Hepatocyte (in vitro differentiated cells): ENCODE results near the gene PROSER2. TPM values are rescaled to one million over a fixed set of nuclear protein-coding genes. Genes with fewer than 3 reads are reported as not detected.

Experiments used
- DNase-seq: peaks from one replicate; pipeline ENCODE4 v3.0.0-alpha.2; 2016; ENCODE audit warnings: low spot score
- H2AFZ ChIP-seq: fragments of 200-600 bp; sonication (generic); 2 replicates; pipeline ENCODE4 v1.6.0; 2016; ENCODE audit warnings: antibody characterized with exemption, mild to moderate bottlenecking
- H3K27ac ChIP-seq: fragments of 200-600 bp; sonication (generic); 2 replicates; pipeline ENCODE4 v1.5.1; 2016; ENCODE audit warnings: mild to moderate bottlenecking
- H3K27me3 ChIP-seq: fragments of 200-600 bp; sonication (generic); 2 replicates; pipeline ENCODE4 v1.6.1; 2016
- H3K36me3 ChIP-seq: fragments of 200-600 bp; sonication (generic); replicated peaks from 2 replicates; pipeline ENCODE4 v1.5.1; 2016; ENCODE audit warnings: low read depth; ENCODE audit not compliant: insufficient read depth
- H3K4me1 ChIP-seq: fragments of 200-600 bp; sonication (generic); 2 replicates; pipeline ENCODE4 v1.5.1; 2016; ENCODE audit warnings: mild to moderate bottlenecking, moderate library complexity; ENCODE audit not compliant: insufficient read depth
- H3K4me2 ChIP-seq: fragments of 200-600 bp; sonication (generic); 2 replicates; pipeline ENCODE4 v1.6.0; 2016
- H3K4me3 ChIP-seq: fragments of 200-600 bp; sonication (generic); 2 replicates; pipeline ENCODE4 v1.5.1; 2016; ENCODE audit warnings: mild to moderate bottlenecking
- H3K79me2 ChIP-seq: fragments of 200-600 bp; sonication (generic); 2 replicates; pipeline ENCODE4 v1.6.0; 2017; ENCODE audit warnings: mild to moderate bottlenecking
- H3K9me2 ChIP-seq: fragments of 200-600 bp; sonication (generic); replicated peaks from 2 replicates; pipeline ENCODE4 v1.6.0; 2017; ENCODE audit warnings: mild to moderate bottlenecking; ENCODE audit not compliant: insufficient read depth
- H3K9me3 ChIP-seq: fragments of 200-600 bp; sonication (generic); 2 replicates; pipeline ENCODE4 v1.5.1; 2016; ENCODE audit warnings: low read depth, mild to moderate bottlenecking
- H4K20me1 ChIP-seq: fragments of 200-600 bp; sonication (generic); 2 replicates; pipeline ENCODE4 v1.6.0; 2016; ENCODE audit warnings: mild to moderate bottlenecking; ENCODE audit not compliant: insufficient read depth, poor library complexity, severe bottlenecking
- CTCF ChIP-seq: fragments of 200-600 bp; sonication (generic); IDR thresholded peaks from 2 replicates; pipeline ENCODE4 v1.5.1; 2016; ENCODE audit warnings: antibody characterized with exemption, mild to moderate bottlenecking; ENCODE audit not compliant: poor library complexity
- EZH2 ChIP-seq: fragments of 200-600 bp; sonication (generic); IDR thresholded peaks from 2 replicates; pipeline ENCODE4 v1.6.1; 2016; ENCODE audit warnings: antibody characterized with exemption, mild to moderate bottlenecking, borderline replicate concordance
- EZH2phosphoT487 ChIP-seq: fragments of 200-600 bp; sonication (generic); IDR thresholded peaks from one replicate; pipeline ENCODE4 v1.6.1; 2018; ENCODE audit warnings: antibody characterized with exemption, mild to moderate bottlenecking, low read depth, moderate library complexity; ENCODE audit not compliant: unreplicated experiment, severe bottlenecking
- WGBS: methylation state at CpG from one replicate; pipeline ENCODE4 v1.1.6; 2016; ENCODE audit warnings: low lambda C conversion rate; ENCODE audit errors: missing lambda C conversion rate; 5-methylcytosine and 5-hydroxymethylcytosine counted together
- polyA plus RNA-seq: library from polyadenylated mRNA; unstranded; fragments of >200 nt; fragmentation: Nextera tagmentation; extraction: Ambion mirVana; gene quantifications from 2 replicates; pipeline ENCODE4 v1.2.1, GENCODE V29; 2016
- total RNA-seq: library from RNA; depleted of rRNA; stranded (reverse); fragments of >200 nt; gene quantifications from 2 replicates; pipeline ENCODE4 v1.2.3, GENCODE V29; 2014

The PROSER2 gene
- total and polyA plus RNA-seq, 2 experiments from 2014 or later, result 13.3 to 39.9 TPM

GRCh38 chr10:11863353-11864109 lies 40.4 kb downstream of the PROSER2 start:
- no peaks in the 10 kb centered on the region for H3K27me3 ChIP-seq
- TF ChIP-seq EZH2 (no peak), CTCF (no peak), EZH2phosphoT487 (no peak)
- H3K4me2 ChIP-seq, result no peak overlapping the region
- no peaks in the 10 kb centered on the region for H3K9me2 ChIP-seq
- 90% methylated on average over 13 of the region's 13 CpGs for WGBS
- no peaks in the 10 kb centered on the region for H3K4me1 ChIP-seq
- DNase-seq, result no peak
- no peak overlapping the region for H3K4me3 ChIP-seq
- H2AFZ ChIP-seq, result no peak overlapping the region
- peaks cover 5% of the 10 kb centered on the region for H3K79me2 ChIP-seq
- no peaks in the 10 kb centered on the region for H4K20me1 ChIP-seq
- no peak overlapping the region for H3K27ac ChIP-seq
- no peaks in the 10 kb centered on the region for H3K36me3 ChIP-seq
- H3K9me3 ChIP-seq, result no peaks in the 10 kb centered on the region

GRCh38 chr10:11864727-11865126 lies 41.6 kb downstream of the PROSER2 start:
- Histone ChIP-seq H2AFZ (no peak overlapping the region), H3K27me3 (no peaks in the 10 kb centered on the region), H3K4me3 (no peak overlapping the region), H4K20me1 (no peaks in the 10 kb centered on the region), H3K4me1 (no peaks in the 10 kb centered on the region), H3K4me2 (no peak overlapping the region), H3K9me2 (no peaks in the 10 kb centered on the region), H3K36me3 (no peaks in the 10 kb centered on the region), H3K79me2 (peaks cover 5% of the 10 kb centered on the region), H3K9me3 (no peaks in the 10 kb centered on the region), H3K27ac (no peak overlapping the region)
- no peak for TF ChIP-seq EZH2phosphoT487
- TF ChIP-seq CTCF, result no peak
- no peak for TF ChIP-seq EZH2
- DNase-seq, result no peak
- WGBS, result 79% methylated on average over 6 of the region's 6 CpGs

- Histone ChIP-seq H4K20me1 (no peaks in the 10 kb centered on the region), H3K9me3 (no peaks in the 10 kb centered on the region), H3K79me2 (peaks cover 5% of the 10 kb centered on the region), H3K27ac (no peak overlapping the region), H3K4me3 (no peak overlapping the region), H3K9me2 (no peaks in the 10 kb centered on the region), H3K4me2 (no peak overlapping the region), H3K27me3 (no peaks in the 10 kb centered on the region), H2AFZ (no peak overlapping the region), H3K4me1 (no peaks in the 10 kb centered on the region), H3K36me3 (no peaks in the 10 kb centered on the region)
- TF ChIP-seq EZH2 (no peak), CTCF (no peak), EZH2phosphoT487 (no peak)
- DNase-seq, result no peak
- WGBS, result 82% methylated on average over 11 of the region's 11 CpGs
Observed at GRCh38 chr10:11865561-11865960, 42.4 kb downstream of the PROSER2 start.
